ENCODE measurements around the gene ABCC10.
"Not testable (repeated sequence)": the region's sequence is repeated elsewhere in the genome, so short reads cannot be mapped to it uniquely, and the experiment has no call there.

The ABCC10 gene

DNA sequence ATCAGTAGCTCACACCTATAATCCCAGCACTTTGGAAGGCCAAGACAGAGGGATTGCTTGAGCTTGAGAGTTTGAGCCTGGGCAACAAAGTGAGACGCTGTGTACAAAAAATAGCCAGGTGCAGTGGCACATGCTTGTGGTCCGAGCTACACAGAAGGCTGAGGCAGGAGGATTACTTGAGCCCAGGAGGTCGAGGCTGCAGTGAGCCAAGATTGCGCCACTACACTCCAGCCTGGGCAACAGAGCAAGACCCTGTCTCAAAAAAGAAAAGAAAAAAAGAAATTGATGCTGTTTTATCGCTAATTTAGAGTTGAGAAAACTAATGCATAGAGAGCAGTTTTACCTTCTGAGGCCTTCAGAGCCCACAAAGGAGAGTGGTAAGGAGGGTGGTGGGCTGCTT is 71.0 kb downstream of the ABCC10 start:
- not testable (repeated sequence) for DNase-seq (ENCODE audit: low read depth)

DNA sequence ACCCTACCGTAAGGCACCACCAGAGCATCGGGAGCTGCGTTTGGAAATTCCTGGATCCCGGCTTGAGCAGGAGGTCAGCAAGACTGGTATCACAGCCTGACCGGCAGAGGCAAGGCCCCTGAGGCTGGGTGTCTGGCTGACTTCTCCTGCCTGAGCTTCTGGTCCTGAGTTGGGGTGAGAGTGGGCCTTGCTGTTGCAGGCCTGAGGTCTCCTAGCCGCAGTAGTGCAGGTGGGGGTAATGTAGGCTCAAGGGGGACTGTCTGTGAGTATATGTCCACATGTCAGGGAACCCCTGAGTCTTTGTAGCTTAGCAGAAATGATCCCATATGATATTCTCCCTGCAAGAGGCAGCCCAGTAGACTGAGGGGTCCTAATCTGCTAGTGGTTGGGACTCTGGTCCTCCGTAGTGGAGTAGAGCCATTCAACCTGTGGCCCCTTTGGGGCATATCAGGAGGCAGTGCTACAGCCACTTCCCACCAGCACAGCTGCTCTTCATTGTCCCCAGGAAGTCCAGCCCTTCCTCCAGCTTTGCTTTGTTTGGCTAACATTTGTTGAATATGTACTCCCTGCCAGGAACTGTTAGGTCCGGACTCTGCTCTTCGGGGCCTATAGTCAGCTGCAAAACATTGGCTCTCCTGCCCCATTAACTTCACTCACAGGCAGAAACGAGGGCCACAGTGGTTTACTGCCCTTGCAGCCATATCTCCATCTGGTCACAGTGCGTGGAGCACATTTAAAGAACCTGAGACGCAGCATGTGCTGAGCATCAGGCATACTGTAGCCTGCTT is 71.9 kb downstream of the ABCC10 start:
- DNase-seq (ENCODE audit: low read depth), result no peak

All from GM04503 (cell line).